Activated CD8-positive, alpha-beta T cell treated with anti-CD3 and anti-CD28 coated beads, Interleukin-2, amount 10 ng/mL, durations not matched to agents 7 days and 5 days (primary cell): ENCODE data around the gene TRMT2A. TPM values are rescaled to one million over a fixed set of nuclear protein-coding genes. Genes with fewer than 3 reads are reported as not detected.

ENCODE experiments used
- ATAC-seq: fragments of 150-1000 bp; cut with Tn5 transposase; one replicate; pipeline ENCODE4 v1.10.0; 2021; ENCODE audit warnings: moderate library complexity
- CTCF ChIA-PET: fragments of 350-600 bp; sonication (Branson Sonifier 250); formaldehyde crosslinking; loops from one replicate; lab custom pipeline; 2021; ENCODE audit warnings: antibody characterized with exemption; lab: Charles Lee
- POLR2A ChIA-PET: fragments of 350-600 bp; sonication (Branson Sonifier 250); formaldehyde crosslinking; loops from one replicate; lab custom pipeline; 2021; ENCODE audit warnings: antibody characterized with exemption; lab: Charles Lee
- DNase-seq: peaks from one replicate; pipeline ENCODE4 v3.0.0-alpha.2; 2020
- H3K27ac Mint-ChIP-seq: one replicate; pipeline ENCODE4 v1.8.0; 2021; ENCODE audit warnings: mild to moderate bottlenecking, mixed read lengths
- H3K27me3 Mint-ChIP-seq: one replicate; pipeline ENCODE4 v1.8.0; 2021; ENCODE audit warnings: low read depth, mixed read lengths
- H3K36me3 Mint-ChIP-seq: one replicate; pipeline ENCODE4 v1.8.0; 2021; ENCODE audit warnings: low read depth, mixed read lengths
- H3K4me1 Mint-ChIP-seq: one replicate; pipeline ENCODE4 v1.8.0; 2021; ENCODE audit warnings: low read depth, mixed read lengths
- H3K4me3 Mint-ChIP-seq: one replicate; pipeline ENCODE4 v1.8.0; 2021; ENCODE audit warnings: mild to moderate bottlenecking, mixed read lengths
- H3K9me3 Mint-ChIP-seq: one replicate; pipeline ENCODE4 v1.8.0; 2022; ENCODE audit warnings: mixed read lengths; ENCODE audit not compliant: insufficient read depth
- total RNA-seq, 2 experiments: library from RNA; stranded (reverse); gene quantifications; one replicate each; pipeline ENCODE4 v1.2.3, GENCODE V29; 2021

TRMT2A gene
- total RNA-seq, 2 experiments from 2014 or later: 92.1 to 102 TPM

- ChIA-PET CTCF (no interaction called here), POLR2A (interaction anchor here (1.4 kb wide), 1 partner anchor 25 kb away, joined by 6 read pairs; no protein-coding TSS in a partner anchor)
- no peaks in the 10 kb centered on the region for H3K9me3 Mint-ChIP-seq
- peaks cover 61% of the 10 kb centered on the region for H3K36me3 Mint-ChIP-seq
- no peak for DNase-seq
- ATAC-seq: no peak
- peaks cover 30% of the 10 kb centered on the region for H3K4me1 Mint-ChIP-seq
- H3K27me3 Mint-ChIP-seq: no peaks in the 10 kb centered on the region
- no peak overlapping the region for H3K27ac Mint-ChIP-seq
- no peak overlapping the region for H3K4me3 Mint-ChIP-seq
These were observed 10.7 kb downstream of the TRMT2A start for GRCh38 chr22:20106205-20106848.

GRCh38 chr22:20105456-20106204 is 11.4 kb downstream of the TRMT2A start:
- H3K36me3 Mint-ChIP-seq: peaks cover 56% of the 10 kb centered on the region
- no peak overlapping the region for H3K27ac Mint-ChIP-seq
- DNase-seq (no peak), ATAC-seq (no peak)
- H3K4me3 Mint-ChIP-seq: no peak overlapping the region
- no peaks in the 10 kb centered on the region for H3K27me3 Mint-ChIP-seq
- CTCF ChIA-PET: no interaction called here
- no peaks in the 10 kb centered on the region for H3K9me3 Mint-ChIP-seq
- POLR2A ChIA-PET: interaction anchor here (1.1 to 1.4 kb wide), 2 partner anchors 15 to 24 kb away, joined by 5 to 6 read pairs; no protein-coding TSS in a partner anchor
- H3K4me1 Mint-ChIP-seq: peaks cover 30% of the 10 kb centered on the region

DNA sequence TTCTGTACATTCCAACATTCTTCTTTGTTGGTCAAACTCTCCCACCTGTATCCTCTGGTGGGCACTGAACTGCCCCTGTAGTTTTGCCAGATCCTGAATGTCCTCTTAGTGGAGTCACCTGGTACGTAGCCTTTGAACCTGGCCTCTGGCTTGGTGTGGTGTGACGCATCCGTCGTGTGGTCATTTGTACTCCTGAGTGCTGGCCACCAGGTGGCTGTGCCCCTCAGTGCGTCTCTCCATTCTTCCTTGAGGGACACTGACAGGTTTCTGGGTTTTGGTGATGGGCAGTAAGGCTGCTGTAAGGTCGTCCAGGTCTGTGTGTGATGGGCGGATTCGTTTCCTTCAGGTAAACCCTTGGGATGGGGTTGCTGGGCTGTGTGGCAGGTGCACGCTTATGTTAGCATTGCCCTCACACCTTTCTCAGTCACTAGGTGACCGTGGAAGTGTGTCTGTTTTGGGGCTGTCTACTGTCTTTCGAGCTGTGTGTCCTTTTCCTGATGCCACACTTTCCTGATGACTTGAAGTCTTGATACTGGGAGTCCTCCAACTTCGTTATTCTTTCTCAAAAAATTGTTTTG is 14.7 kb downstream of the TRMT2A start:
- Mint-ChIP-seq H3K4me3 (no peak overlapping the region), H3K4me1 (peaks cover 56% of the 10 kb centered on the region), H3K36me3 (peaks cover 65% of the 10 kb centered on the region), H3K27ac (peak overlapping the region; percentile 73), H3K9me3 (peaks cover under 1% of the 10 kb centered on the region), H3K27me3 (no peaks in the 10 kb centered on the region)
- DNase-seq: no peak
- CTCF ChIA-PET: interaction anchor here (0.9 to 1.3 kb wide), 2 partner anchors 8 to 9 kb away, joined by 3 to 4 read pairs; no protein-coding TSS in a partner anchor
- POLR2A ChIA-PET: no interaction called here
- ATAC-seq: no peak

- ChIA-PET POLR2A (interaction anchor here (0.6 to 1.7 kb wide), 7 partner anchors 10 to 494 kb away, joined by 3 to 8 read pairs (median 4); partner anchors contain the start of genes TANGO2 and TRMT2A), CTCF (interaction anchor here (0.9 to 1.5 kb wide), 4 partner anchors 9 to 16 kb away, joined by 3 to 12 read pairs (median 4); no protein-coding TSS in a partner anchor)
- Mint-ChIP-seq H3K27ac (peak overlapping the region; percentile 84), H3K4me3 (no peak overlapping the region), H3K36me3 (peaks cover 65% of the 10 kb centered on the region), H3K4me1 (peaks cover 59% of the 10 kb centered on the region), H3K9me3 (peaks cover 5% of the 10 kb centered on the region), H3K27me3 (no peaks in the 10 kb centered on the region)
- ATAC-seq (no peak), DNase-seq (no peak)
These were observed 15.4 kb downstream of the TRMT2A start for GRCh38 chr22:20101638-20102037.

- H3K4me3 Mint-ChIP-seq: peak overlapping the region; percentile 55
- POLR2A ChIA-PET: interaction anchor here (0.6 to 0.7 kb wide), 2 partner anchors 9 to 28 kb away, joined by 3 read pairs; no protein-coding TSS in a partner anchor
- H3K4me1 Mint-ChIP-seq: peaks cover 67% of the 10 kb centered on the region
- peaks cover 11% of the 10 kb centered on the region for H3K9me3 Mint-ChIP-seq
- peaks cover 78% of the 10 kb centered on the region for H3K36me3 Mint-ChIP-seq
- DNase-seq (no peak), ATAC-seq (no peak)
- H3K27ac Mint-ChIP-seq: peak overlapping the region; percentile 84
- CTCF ChIA-PET: interaction anchor here (1.3 kb wide), 1 partner anchor 13 kb away, joined by 6 read pairs; no protein-coding TSS in a partner anchor
- H3K27me3 Mint-ChIP-seq: no peaks in the 10 kb centered on the region
These were observed 17.8 kb downstream of the TRMT2A start for GRCh38 chr22:20099099-20099711.

DNA sequence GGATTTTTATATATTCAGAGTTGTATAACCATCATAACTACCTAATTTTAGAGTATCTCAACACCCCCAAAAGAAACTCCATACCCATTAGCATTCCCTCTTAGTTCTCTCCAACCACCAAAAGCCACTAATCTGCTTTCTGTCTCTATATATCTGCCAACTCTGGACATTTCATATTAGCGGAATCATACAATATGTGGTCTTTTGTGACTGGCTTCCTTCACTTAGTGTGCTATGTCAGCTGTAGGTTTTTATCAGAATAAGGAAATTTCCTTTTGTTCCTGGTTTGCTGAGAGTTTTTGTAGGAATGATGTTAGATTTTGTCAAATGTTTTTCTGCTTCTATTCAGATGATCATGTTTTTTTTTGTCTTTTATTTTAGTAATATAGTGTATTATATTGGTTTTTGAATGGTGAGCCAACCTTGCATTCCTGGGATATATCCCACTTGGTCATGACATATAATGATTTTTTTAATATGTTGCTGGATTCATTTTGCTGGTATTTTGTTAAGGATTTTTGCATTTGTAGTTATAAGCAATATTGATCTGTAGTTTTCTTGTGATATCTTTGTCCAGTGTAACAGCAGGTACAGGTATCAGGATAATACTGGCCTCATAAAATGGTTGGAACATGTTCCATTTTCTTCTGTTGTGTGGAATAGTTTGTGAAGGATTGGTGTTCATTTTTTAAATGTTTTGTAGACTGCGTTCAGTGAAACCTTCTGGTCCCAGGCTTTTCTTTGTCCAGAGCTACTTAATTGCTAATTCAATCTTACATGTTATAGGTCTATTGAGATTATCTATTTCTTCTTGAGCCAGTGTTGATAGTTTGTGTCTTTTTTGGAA is 20.2 kb downstream of the TRMT2A start:
- ATAC-seq (no peak), DNase-seq (no peak)
- peaks cover 78% of the 10 kb centered on the region for H3K4me1 Mint-ChIP-seq
- H3K36me3 Mint-ChIP-seq: peaks cover 87% of the 10 kb centered on the region
- ChIA-PET POLR2A (interaction anchor here (1.2 kb wide), 1 partner anchor 20 kb away, joined by 3 read pairs; the partner anchor contains the start of gene TRMT2A), CTCF (interaction anchor here (1.6 to 2.1 kb wide), 2 partner anchors 14 to 15 kb away, joined by 6 to 9 read pairs; no protein-coding TSS in a partner anchor)
- H3K4me3 Mint-ChIP-seq: no peak overlapping the region
- peaks cover 11% of the 10 kb centered on the region for H3K9me3 Mint-ChIP-seq
- H3K27me3 Mint-ChIP-seq: no peaks in the 10 kb centered on the region
- H3K27ac Mint-ChIP-seq: no peak overlapping the region

DNA sequence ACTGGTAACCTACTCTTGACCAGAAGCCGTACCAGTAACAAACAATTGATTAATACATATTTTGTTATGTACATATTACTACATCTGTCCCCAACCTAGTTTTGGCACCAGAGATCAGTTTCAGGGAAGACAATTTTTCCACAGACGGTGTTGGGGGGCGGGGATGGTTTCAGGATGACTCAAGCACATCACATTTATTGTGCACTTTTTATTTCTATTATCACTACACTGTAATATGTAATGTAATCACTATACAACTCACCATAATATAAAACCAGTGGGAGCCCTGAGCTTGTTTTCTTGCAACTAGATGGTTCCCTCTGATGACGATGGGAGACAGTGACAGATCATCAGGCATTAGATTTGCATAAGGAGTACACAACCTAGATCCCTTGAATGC is 21.5 kb downstream of the TRMT2A start:
- peaks cover 94% of the 10 kb centered on the region for H3K36me3 Mint-ChIP-seq
- DNase-seq: no peak

DNA sequence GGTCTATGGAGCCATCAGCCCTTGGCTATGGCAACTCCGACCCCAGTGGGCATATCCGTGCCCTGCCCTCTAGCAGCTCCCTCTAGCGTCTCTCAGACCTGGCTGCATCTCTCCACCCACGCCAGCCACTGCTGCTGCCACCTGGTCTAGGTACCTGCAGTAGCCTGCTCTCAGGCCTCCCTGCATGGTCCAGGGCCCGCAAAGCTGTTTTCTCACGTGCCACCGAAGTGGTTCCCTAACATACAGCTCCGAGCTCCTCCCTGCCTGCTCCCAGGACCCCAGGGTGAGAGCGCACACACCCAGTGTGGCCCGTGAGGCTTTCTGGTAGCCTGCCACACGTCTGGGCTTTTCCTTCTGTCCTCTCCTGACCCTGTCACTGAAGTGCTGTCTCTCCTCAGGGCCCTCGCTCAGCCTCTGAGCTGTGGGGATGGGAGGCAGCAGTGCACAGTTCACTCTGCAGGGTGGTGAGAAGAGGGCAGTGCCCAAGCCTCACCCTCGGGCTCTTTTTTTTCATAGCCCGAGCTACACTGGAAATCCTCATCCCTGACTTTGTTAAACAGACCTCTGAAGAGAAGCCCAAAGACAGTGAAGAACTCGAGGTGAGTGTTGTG is 22.7 kb downstream of the TRMT2A start:
- no peak overlapping the region for H3K27ac Mint-ChIP-seq
- DNase-seq (no peak), ATAC-seq (no peak)
- no peaks in the 10 kb centered on the region for H3K27me3 Mint-ChIP-seq
- POLR2A ChIA-PET: no interaction called here
- H3K4me3 Mint-ChIP-seq: no peak overlapping the region
- CTCF ChIA-PET: interaction anchor here (1.0 to 1.4 kb wide), 3 partner anchors 14 to 23 kb away, joined by 3 read pairs; partner anchors contain the start of genes RANBP1 and TRMT2A
- H3K4me1 Mint-ChIP-seq: peaks cover 78% of the 10 kb centered on the region
- H3K9me3 Mint-ChIP-seq: peaks cover 11% of the 10 kb centered on the region
- peaks cover 94% of the 10 kb centered on the region for H3K36me3 Mint-ChIP-seq

More for the DNA sequence above, 21.5 kb downstream of the TRMT2A start:
- peaks cover 78% of the 10 kb centered on the region for H3K4me1 Mint-ChIP-seq
- POLR2A ChIA-PET: interaction anchor here (1.2 kb wide), 1 partner anchor 22 kb away, joined by 3 read pairs; the partner anchor contains the start of gene TRMT2A
- peaks cover 11% of the 10 kb centered on the region for H3K9me3 Mint-ChIP-seq
- CTCF ChIA-PET: interaction anchor here (1.1 to 2.1 kb wide), 3 partner anchors 12 to 21 kb away, joined by 3 to 9 read pairs (median 6); partner anchors contain the start of gene RANBP1
- no peak overlapping the region for H3K27ac Mint-ChIP-seq
- H3K4me3 Mint-ChIP-seq: no peak overlapping the region
- ATAC-seq: no peak
- no peaks in the 10 kb centered on the region for H3K27me3 Mint-ChIP-seq

DNA sequence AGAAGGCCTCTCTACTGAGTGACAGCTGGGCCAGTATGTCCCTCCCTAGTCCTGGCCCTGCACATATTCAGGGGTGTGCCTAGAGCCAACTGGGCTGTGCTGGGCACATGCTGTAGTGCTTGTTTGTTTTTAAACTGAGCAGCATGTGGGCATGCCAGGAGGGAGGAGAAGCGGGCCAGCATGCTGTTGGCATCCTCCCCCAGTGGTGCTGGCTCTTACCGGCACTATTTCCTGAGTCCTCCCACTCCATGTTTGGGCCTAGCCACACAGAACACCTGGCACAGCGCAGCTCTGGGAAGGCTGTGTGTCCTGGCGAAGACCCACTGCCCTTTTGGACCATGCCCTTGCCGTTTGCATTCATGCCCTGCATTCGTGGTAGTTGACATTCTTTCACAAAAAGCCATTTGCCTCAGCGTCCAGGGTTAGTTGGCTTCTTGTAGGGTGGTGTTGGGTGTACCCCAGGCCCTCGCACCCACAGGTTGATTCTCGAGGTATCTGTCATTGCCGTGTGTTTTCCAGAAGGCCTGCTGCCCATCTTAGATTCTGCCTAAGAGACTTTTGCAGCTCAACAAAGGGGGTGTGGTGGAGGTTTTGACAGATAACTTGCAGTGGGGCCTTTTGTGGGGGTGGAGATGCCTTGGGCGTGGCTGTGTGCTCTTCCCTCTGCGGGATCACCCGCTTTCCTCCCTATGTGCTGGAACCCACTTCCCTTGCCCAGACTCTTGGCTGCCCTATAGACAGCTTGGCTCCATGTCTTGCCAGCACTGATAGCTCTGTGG is 23.4 kb downstream of the TRMT2A start:
- peaks cover 11% of the 10 kb centered on the region for H3K9me3 Mint-ChIP-seq
- peaks cover 94% of the 10 kb centered on the region for H3K36me3 Mint-ChIP-seq
- H3K4me1 Mint-ChIP-seq: peaks cover 77% of the 10 kb centered on the region
- no peak overlapping the region for H3K4me3 Mint-ChIP-seq
- H3K27me3 Mint-ChIP-seq: no peaks in the 10 kb centered on the region
- H3K27ac Mint-ChIP-seq: peak overlapping the region; percentile 22
- CTCF ChIA-PET: interaction anchor here (1.4 kb wide), 1 partner anchor 15 kb away, joined by 3 read pairs; no protein-coding TSS in a partner anchor
- no peak for DNase-seq
- ATAC-seq: no peak
- POLR2A ChIA-PET: no interaction called here
